Activated CD4-positive, alpha-beta T cell treated with anti-CD3 and anti-CD28 coated beads for 36 hours (primary cell): Measurements from ENCODE around the gene AHCYL2. TPM values are rescaled to one million over a fixed set of nuclear protein-coding genes. Genes with fewer than 3 reads are reported as not detected.

Experiments
- ATAC-seq: fragments of 200-7000 bp; cut with Tn5 transposase; one replicate; pipeline ENCODE4 v1.10.0; 2021; ENCODE audit warnings: mild to moderate bottlenecking, moderate library complexity
- CTCF ChIA-PET: fragments of 350-600 bp; sonication (Branson Sonifier 250); formaldehyde crosslinking; loops from one replicate; lab custom pipeline; 2021; ENCODE audit warnings: antibody characterized with exemption; lab: Charles Lee
- POLR2A ChIA-PET: fragments of 350-600 bp; sonication (Branson Sonifier 250); formaldehyde crosslinking; loops from one replicate; lab custom pipeline; 2021; ENCODE audit warnings: antibody characterized with exemption, inconsistent platforms; lab: Charles Lee
- DNase-seq: peaks from one replicate; pipeline ENCODE4 v3.0.0-alpha.2; 2020
- H3K27ac Mint-ChIP-seq: one replicate; pipeline ENCODE4 v1.8.0; 2021; ENCODE audit warnings: mixed read lengths
- H3K27me3 Mint-ChIP-seq: one replicate; pipeline ENCODE4 v1.8.0; 2021; ENCODE audit warnings: mixed read lengths
- H3K36me3 Mint-ChIP-seq: one replicate; pipeline ENCODE4 v1.8.0; 2021; ENCODE audit warnings: low read depth, mixed read lengths
- H3K4me1 Mint-ChIP-seq: one replicate; pipeline ENCODE4 v1.8.0; 2021; ENCODE audit warnings: mixed read lengths
- H3K4me3 Mint-ChIP-seq: one replicate; pipeline ENCODE4 v1.8.0; 2021; ENCODE audit warnings: mild to moderate bottlenecking, moderate library complexity, mixed read lengths
- H3K9me3 Mint-ChIP-seq: one replicate; pipeline ENCODE4 v1.8.0; 2021; ENCODE audit warnings: low read depth, mixed read lengths
- intact Hi-C, 2 experiments: fragments of 100-400 bp; cut with DNase I in 1 of 2; cut with micrococcal nuclease in 1 of 2; formaldehyde crosslinking; loops; one replicate each; pipeline versions ENCODE4 v1.14.2 to v1.15.1; 2022 to 2024; cut with DNase I, micrococcal nuclease
- total RNA-seq, 2 experiments: library from RNA; stranded (reverse); gene quantifications; one replicate each; pipeline ENCODE4 v1.2.3, GENCODE V29; 2021

AHCYL2 gene
- total RNA-seq, 2 experiments from 2014 or later: 14.1 to 14.9 TPM

DNA sequence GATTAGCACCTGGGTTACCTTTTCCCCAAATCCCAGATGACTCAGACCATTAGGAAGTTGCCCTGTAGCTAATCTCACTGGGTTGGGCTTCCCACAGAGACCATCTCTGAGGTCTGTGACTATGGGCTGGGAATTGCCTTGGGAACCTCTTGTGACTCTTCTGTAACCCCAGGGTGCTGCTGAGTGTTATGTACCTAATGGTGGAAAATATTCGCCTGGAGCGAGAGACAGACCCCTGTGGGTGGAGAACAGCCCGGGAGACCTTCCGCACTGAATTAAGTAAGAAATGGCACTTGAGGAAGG is 229.4 kb downstream of the AHCYL2 start:
- Mint-ChIP-seq H3K27ac (no peak overlapping the region), H3K27me3 (no peaks in the 10 kb centered on the region), H3K36me3 (peaks cover 64% of the 10 kb centered on the region), H3K4me1 (no peaks in the 10 kb centered on the region), H3K4me3 (no peak overlapping the region), H3K9me3 (no peaks in the 10 kb centered on the region)
- ChIA-PET POLR2A (no interaction called here), CTCF (interaction anchor here (0.8 to 2.6 kb wide), 2 partner anchors 14 to 20 kb away, joined by 3 to 10 read pairs; no protein-coding TSS in a partner anchor)
- ATAC-seq (no peak), DNase-seq (no peak)
- intact Hi-C loops: no loop called here

DNA sequence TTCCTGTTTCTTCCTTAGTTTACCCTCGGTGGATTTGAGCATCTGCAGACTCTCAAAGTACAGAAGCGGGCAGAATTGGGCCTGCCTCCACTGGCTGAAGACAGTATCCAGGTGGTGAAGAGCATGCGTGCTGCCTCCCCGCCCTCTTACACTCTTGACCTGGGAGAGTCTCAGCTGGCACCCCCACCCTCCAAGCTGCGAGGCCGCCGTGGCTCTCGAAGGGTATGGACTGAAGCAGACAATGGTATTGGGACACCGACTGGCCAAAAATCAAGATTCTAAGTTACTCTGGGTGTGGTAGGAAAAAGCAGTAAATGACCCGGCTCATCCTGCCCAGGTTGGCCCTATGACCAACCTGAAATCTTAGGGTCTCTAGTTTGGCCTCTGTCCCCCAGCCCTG is 231.6 kb downstream of the AHCYL2 start:
- Mint-ChIP-seq H3K27me3 (no peaks in the 10 kb centered on the region), H3K9me3 (no peaks in the 10 kb centered on the region), H3K4me3 (no peak overlapping the region), H3K4me1 (no peaks in the 10 kb centered on the region), H3K36me3 (peaks cover 46% of the 10 kb centered on the region), H3K27ac (no peak overlapping the region)
- ATAC-seq (no peak), DNase-seq (no peak)
- POLR2A ChIA-PET: no interaction called here
- intact Hi-C loops: no loop called here
- CTCF ChIA-PET: no interaction called here

DNA sequence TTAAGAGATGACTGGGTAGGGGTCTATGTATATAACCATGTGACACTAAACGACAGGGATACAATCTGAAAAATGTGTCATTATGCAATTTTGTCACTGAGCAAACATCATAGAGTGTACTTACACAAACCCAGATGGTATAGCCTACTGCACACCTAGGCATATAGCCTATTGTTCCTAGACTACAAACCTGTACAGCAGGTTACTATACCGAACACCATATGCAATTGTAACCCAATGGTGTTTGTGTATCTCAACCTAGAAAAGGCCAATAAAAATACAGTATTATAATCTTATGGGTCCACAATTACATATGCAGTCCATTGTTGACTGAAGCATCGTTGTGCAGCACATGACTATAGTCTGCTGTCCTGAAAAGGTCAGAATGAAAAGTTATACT is 232.3 kb downstream of the AHCYL2 start:
- CTCF ChIA-PET: no interaction called here

DNA sequence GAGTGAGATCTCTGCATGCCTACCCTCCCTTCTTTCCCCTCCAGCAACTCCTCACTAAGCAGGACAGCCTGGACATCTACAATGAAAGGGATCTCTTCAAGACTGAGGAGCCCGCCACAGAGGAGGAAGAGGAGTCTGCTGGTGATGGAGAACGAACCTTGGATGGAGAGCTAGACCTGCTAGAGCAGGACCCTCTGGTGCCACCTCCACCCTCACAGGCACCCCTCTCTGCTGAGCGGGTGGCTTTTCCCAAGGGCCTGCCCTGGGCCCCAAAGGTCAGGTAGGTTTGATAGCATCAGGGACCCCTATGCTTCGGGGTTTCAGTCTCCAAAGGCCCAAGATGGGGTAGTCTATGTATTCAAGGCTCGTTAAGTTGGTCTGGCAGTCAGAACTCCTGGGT is 233.3 kb downstream of the AHCYL2 start:
- POLR2A ChIA-PET: no interaction called here
- H3K4me3 Mint-ChIP-seq: no peak overlapping the region
- no peak for DNase-seq
- no peaks in the 10 kb centered on the region for H3K9me3 Mint-ChIP-seq
- H3K27me3 Mint-ChIP-seq: no peaks in the 10 kb centered on the region
- peaks cover 32% of the 10 kb centered on the region for H3K36me3 Mint-ChIP-seq
- intact Hi-C loops: no loop called here
- CTCF ChIA-PET: interaction anchor here (0.8 kb wide), 1 partner anchor 11 kb away, joined by 3 read pairs; no protein-coding TSS in a partner anchor
- ATAC-seq: no peak
- H3K4me1 Mint-ChIP-seq: no peaks in the 10 kb centered on the region
- H3K27ac Mint-ChIP-seq: no peak overlapping the region

More for the DNA sequence above, 232.3 kb downstream of the AHCYL2 start:
- no peak overlapping the region for H3K4me3 Mint-ChIP-seq
- intact Hi-C loops: no loop called here
- ATAC-seq (no peak), DNase-seq (no peak)
- H3K27me3 Mint-ChIP-seq: no peaks in the 10 kb centered on the region
- no peaks in the 10 kb centered on the region for H3K9me3 Mint-ChIP-seq
- H3K4me1 Mint-ChIP-seq: no peaks in the 10 kb centered on the region
- POLR2A ChIA-PET: no interaction called here
- no peak overlapping the region for H3K27ac Mint-ChIP-seq
- H3K36me3 Mint-ChIP-seq: peaks cover 40% of the 10 kb centered on the region

DNA sequence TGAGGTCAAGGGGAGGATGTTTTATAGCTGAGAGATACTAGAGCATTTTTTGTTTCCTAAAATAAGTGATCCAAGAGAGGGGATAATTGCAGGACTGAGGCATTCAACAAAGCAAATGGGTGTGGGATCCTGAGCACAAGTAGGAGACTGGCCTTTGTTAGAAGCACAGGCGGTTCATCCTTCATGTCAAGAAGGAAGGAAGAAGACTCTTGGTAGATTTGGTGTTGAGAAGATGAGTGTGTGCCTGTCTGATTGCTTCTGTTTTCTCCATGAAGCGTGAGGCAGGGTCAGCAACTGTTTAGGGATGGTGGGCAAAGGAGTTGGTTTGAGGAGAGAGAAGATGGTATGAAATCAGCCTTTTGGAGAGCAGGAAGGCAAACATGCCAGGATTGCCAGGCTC is 237.0 kb downstream of the AHCYL2 start:
- no peak for DNase-seq
- H3K36me3 Mint-ChIP-seq: peaks cover 25% of the 10 kb centered on the region
- no peaks in the 10 kb centered on the region for H3K27me3 Mint-ChIP-seq
- POLR2A ChIA-PET: no interaction called here
- no peaks in the 10 kb centered on the region for H3K4me1 Mint-ChIP-seq
- intact Hi-C loops: no loop called here
- no peak for ATAC-seq
- no peak overlapping the region for H3K27ac Mint-ChIP-seq
- CTCF ChIA-PET: interaction anchor here (0.6 to 2.3 kb wide), 4 partner anchors 10 to 253 kb away, joined by 3 to 10 read pairs (median 6); no protein-coding TSS in a partner anchor
- H3K9me3 Mint-ChIP-seq: no peaks in the 10 kb centered on the region
- no peak overlapping the region for H3K4me3 Mint-ChIP-seq

DNA sequence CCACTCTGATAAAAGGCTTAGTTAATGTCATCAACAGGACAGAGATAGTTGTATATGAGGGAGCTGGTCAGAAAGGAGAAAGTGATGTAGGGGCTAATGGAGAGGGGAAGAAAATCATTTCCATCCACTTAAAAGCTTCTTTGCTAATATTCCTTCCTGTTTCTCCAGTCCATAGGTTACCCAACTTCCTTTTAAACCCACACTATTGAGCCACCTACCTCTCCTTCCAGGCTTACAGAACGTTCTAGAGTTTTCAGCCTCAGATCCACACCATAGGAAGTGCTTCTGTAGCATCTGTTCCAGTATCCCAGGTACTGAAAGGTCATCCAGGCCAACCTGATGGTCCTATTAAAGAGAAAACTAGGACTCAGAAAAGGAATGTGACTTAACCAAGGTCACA is 237.6 kb downstream of the AHCYL2 start:
- no peaks in the 10 kb centered on the region for H3K27me3 Mint-ChIP-seq

DNA sequence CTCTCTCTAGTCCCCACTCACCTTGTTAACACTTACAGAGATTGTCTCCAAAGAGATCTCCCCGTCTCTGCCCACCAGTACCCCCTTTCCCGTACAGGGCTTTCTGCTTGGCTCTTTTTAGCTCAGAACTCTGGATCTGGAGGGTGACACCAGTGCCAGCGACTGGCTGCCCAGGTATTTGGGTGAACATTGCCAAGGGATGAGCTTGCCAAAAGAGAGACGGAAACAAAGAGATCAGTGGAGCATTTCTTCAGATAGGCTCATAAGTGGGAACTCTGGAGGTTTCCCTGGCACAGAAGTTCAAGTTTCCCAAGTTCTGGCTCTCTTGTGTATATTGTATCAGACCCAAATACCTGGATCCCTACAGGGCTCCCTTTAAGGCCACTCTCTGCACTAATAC is 239.4 kb downstream of the AHCYL2 start:
- peaks cover 42% of the 10 kb centered on the region for H3K36me3 Mint-ChIP-seq
- DNase-seq: no peak

More for the DNA sequence above, 237.6 kb downstream of the AHCYL2 start:
- Mint-ChIP-seq H3K4me3 (no peak overlapping the region), H3K27ac (no peak overlapping the region), H3K9me3 (no peaks in the 10 kb centered on the region), H3K36me3 (peaks cover 29% of the 10 kb centered on the region), H3K4me1 (no peaks in the 10 kb centered on the region)
- CTCF ChIA-PET: interaction anchor here (0.6 to 2.3 kb wide), 5 partner anchors 9 to 395 kb away, joined by 3 to 10 read pairs (median 4); no protein-coding TSS in a partner anchor
- POLR2A ChIA-PET: interaction anchor here (0.7 kb wide), 1 partner anchor 23 kb away, joined by 3 read pairs; no protein-coding TSS in a partner anchor
- ATAC-seq (no peak), DNase-seq (no peak)
- intact Hi-C loops: no loop called here

DNA sequence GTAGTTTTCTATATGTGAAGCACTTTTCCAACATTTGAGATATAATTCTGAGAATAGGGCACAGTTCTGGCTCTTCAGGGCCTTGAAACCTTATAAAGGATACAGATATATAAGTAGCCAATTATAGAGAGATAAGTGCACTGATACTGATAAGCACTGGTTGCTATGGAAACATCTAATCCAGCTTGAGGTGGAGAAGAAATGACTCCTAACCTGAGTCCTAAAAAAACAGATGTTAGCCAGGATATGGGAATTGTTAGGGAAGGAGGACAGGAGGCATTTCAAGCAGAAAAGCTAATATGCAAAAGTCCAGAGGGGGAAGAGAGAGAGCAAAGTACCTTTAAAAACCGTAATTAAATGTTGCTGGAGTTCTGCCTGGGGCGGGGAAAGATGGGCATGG is 240.2 kb downstream of the AHCYL2 start:
- ATAC-seq (no peak), DNase-seq (no peak)
- Mint-ChIP-seq H3K27ac (no peak overlapping the region), H3K4me1 (peaks cover 2% of the 10 kb centered on the region), H3K4me3 (no peak overlapping the region), H3K36me3 (peaks cover 44% of the 10 kb centered on the region), H3K27me3 (no peaks in the 10 kb centered on the region), H3K9me3 (no peaks in the 10 kb centered on the region)
- CTCF ChIA-PET: interaction anchor here (0.6 to 4.2 kb wide), 4 partner anchors 13 to 365 kb away, joined by 3 to 15 read pairs (median 3); no protein-coding TSS in a partner anchor
- POLR2A ChIA-PET: no interaction called here
- intact Hi-C loops: no loop called here

More for the DNA sequence above, 239.4 kb downstream of the AHCYL2 start:
- H3K4me3 Mint-ChIP-seq: no peak overlapping the region
- CTCF ChIA-PET: interaction anchor here (0.6 to 4.2 kb wide), 4 partner anchors 96 to 366 kb away, joined by 3 to 15 read pairs (median 3); no protein-coding TSS in a partner anchor
- POLR2A ChIA-PET: no interaction called here
- intact Hi-C loops: no loop called here
- H3K4me1 Mint-ChIP-seq: no peaks in the 10 kb centered on the region
- H3K9me3 Mint-ChIP-seq: no peaks in the 10 kb centered on the region
- no peaks in the 10 kb centered on the region for H3K27me3 Mint-ChIP-seq
- no peak overlapping the region for H3K27ac Mint-ChIP-seq
- no peak for ATAC-seq

DNA sequence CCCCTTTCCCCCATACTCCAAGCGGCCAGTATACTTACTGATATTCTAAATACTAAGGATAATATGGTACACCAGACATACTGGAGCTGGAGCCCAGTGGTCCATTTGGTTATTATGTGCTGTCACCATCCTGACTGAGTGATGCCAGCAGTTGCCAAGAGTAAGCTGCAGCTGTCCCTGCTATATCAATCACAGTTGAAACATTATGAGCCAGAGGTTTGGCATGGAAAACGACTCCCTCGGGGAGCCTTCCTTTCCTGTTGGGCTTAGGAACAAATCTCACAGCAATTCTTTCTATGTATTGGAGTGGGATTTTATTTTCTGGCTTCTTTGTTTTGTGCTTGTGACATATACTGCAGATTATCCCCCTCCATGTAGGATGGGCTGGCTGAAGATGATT is 242.0 kb downstream of the AHCYL2 start:
- peaks cover 55% of the 10 kb centered on the region for H3K36me3 Mint-ChIP-seq
- CTCF ChIA-PET: interaction anchor here (0.8 to 4.2 kb wide), 3 partner anchors 95 to 248 kb away, joined by 3 to 15 read pairs (median 3); no protein-coding TSS in a partner anchor

DNA sequence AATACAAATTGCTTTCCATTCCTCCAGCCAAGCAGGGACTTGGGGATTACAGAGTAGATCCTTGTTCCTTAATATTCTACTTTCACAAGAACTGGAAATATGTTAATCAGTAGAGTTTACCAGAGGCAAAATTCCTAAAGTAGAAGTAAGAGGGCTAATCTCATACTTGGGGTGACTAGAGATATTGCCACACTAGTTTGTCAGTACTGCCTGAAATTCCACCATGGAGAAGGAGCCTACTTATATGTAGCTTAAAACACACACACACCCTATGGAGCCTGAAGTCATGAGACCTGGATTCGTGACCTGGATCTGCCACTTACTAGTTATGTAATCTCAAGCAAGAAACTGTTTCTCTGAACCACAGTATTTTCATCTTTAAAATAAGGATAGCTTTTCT is 243.3 kb downstream of the AHCYL2 start:
- Mint-ChIP-seq H3K4me1 (peaks cover 16% of the 10 kb centered on the region), H3K4me3 (no peak overlapping the region), H3K36me3 (peaks cover 55% of the 10 kb centered on the region), H3K27ac (no peak overlapping the region), H3K9me3 (no peaks in the 10 kb centered on the region), H3K27me3 (no peaks in the 10 kb centered on the region)
- ATAC-seq (no peak), DNase-seq (no peak)
- CTCF ChIA-PET: interaction anchor here (1.2 to 4.5 kb wide), 3 partner anchors 67 to 125 kb away, joined by 3 to 34 read pairs (median 5); no protein-coding TSS in a partner anchor
- intact Hi-C loops: no loop called here
- POLR2A ChIA-PET: no interaction called here

More for the DNA sequence above, 242.0 kb downstream of the AHCYL2 start:
- POLR2A ChIA-PET: no interaction called here
- Mint-ChIP-seq H3K4me3 (no peak overlapping the region), H3K27me3 (no peaks in the 10 kb centered on the region), H3K4me1 (peaks cover 16% of the 10 kb centered on the region), H3K27ac (no peak overlapping the region), H3K9me3 (no peaks in the 10 kb centered on the region)
- ATAC-seq (no peak), DNase-seq (no peak)
- intact Hi-C loops: no loop called here

DNA sequence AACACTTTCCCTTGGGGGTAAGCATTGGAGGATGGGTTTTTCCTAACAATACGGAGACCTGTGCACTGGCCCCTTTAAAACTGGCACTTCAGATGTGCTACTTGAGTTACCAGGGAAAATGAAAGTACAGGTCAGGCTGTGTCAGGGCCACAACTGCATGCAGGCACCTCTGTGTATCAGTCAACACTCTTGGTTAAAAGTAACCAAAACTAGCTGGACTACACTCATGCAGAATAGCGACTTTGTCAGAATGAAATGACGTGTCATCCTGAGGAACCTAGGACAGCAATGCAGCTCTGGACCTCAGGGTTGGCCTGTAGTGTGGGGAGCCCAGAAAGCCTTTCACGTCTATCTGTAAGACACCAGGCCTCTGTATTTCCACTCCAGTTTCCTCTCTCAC is 243.7 kb downstream of the AHCYL2 start:
- H3K27ac Mint-ChIP-seq: no peak overlapping the region
- intact Hi-C loops: no loop called here
- peaks cover 55% of the 10 kb centered on the region for H3K36me3 Mint-ChIP-seq
- no peak for ATAC-seq
- no peaks in the 10 kb centered on the region for H3K27me3 Mint-ChIP-seq
- CTCF ChIA-PET: interaction anchor here (0.6 to 4.5 kb wide), 4 partner anchors 67 to 162 kb away, joined by 3 to 34 read pairs (median 4); no protein-coding TSS in a partner anchor
- no peak overlapping the region for H3K4me3 Mint-ChIP-seq
- POLR2A ChIA-PET: interaction anchor here (0.7 kb wide), 1 partner anchor 218 kb away, joined by 3 read pairs; no protein-coding TSS in a partner anchor
- peaks cover 16% of the 10 kb centered on the region for H3K4me1 Mint-ChIP-seq
- no peaks in the 10 kb centered on the region for H3K9me3 Mint-ChIP-seq
- DNase-seq: no peak

DNA sequence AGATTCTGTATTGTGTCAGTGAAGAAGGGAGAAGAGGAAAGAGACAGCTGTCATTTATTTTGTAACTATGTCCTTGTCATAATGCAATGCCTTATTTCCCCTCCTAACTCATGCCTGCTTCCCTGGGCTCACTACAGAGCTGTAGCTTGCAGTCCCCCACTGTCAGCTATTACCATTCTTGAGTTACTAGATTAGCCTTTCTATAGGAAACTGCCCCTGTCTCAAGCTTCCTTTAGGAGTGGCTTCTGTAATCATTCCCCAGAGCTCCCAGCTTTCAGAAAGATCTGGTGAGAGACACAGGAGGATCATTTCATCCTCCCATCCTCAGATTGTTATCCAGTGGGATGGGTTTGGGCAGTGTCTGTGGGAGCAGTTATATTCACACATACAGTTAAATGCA is 245.1 kb downstream of the AHCYL2 start:
- H3K36me3 Mint-ChIP-seq: peaks cover 62% of the 10 kb centered on the region
- H3K4me3 Mint-ChIP-seq: no peak overlapping the region
- ChIA-PET POLR2A (interaction anchor here (0.6 kb wide), 1 partner anchor 584 kb away, joined by 3 read pairs; no protein-coding TSS in a partner anchor), CTCF (interaction anchor here (0.7 to 5.7 kb wide), 11 partner anchors 11 to 252 kb away, joined by 3 to 79 read pairs (median 16); partner anchors contain the start of gene STRIP2)
- no peak for ATAC-seq
- no peaks in the 10 kb centered on the region for H3K9me3 Mint-ChIP-seq
- H3K4me1 Mint-ChIP-seq: peaks cover 16% of the 10 kb centered on the region
- H3K27ac Mint-ChIP-seq: no peak overlapping the region
- no peaks in the 10 kb centered on the region for H3K27me3 Mint-ChIP-seq
- DNase-seq: no peak
- intact Hi-C loops: loop anchor here in 1 of 2 experiments (10.0 kb wide), 1 partner anchor 545 kb away; no protein-coding TSS in a partner anchor
